Body of pancreas (tissue), 4 donors: ENCODE measurements around the gene SLC17A7. TPM values are rescaled to one million over a fixed set of nuclear protein-coding genes. Genes with fewer than 3 reads are reported as not detected.

Source experiments
- ATAC-seq: fragments of 150-250 bp; one replicate; pipeline ENCODE4 v1.9.1; 2016
- DNase-seq, 4 donors: peaks; one replicate each; pipeline ENCODE4 v3.0.0-alpha.2; 2019
- H3K27ac ChIP-seq, 4 donors: fragments of 200-600 bp; sonication (generic); 1 replicate in 3 of 4; 2 replicates in 1 of 4; pipeline versions ENCODE4 v1.5.1 to v1.6.1; 2016 to 2019; ENCODE audit warnings: mild to moderate bottlenecking in 1 of 4, mixed read lengths in 1 of 4, moderate library complexity in 1 of 4
- H3K27me3 ChIP-seq, 2 donors: fragments of 200-600 bp; sonication (generic); one replicate each; pipeline ENCODE4 v1.6.0; 2016; ENCODE audit warnings: mild to moderate bottlenecking in 1 of 2
- H3K36me3 ChIP-seq, 2 donors: fragments of 200-600 bp; sonication (generic); replicated peaks in 1 of 2; 2 replicates each; pipeline ENCODE4 v1.5.1; 2016; ENCODE audit warnings: low read depth in 2 of 2; ENCODE audit not compliant: insufficient read depth in 1 of 2
- H3K4me1 ChIP-seq: fragments of 200-600 bp; sonication (generic); one replicate; pipeline ENCODE4 v1.6.0; 2016
- H3K4me3 ChIP-seq, 2 donors: fragments of 200-600 bp; sonication (generic); 1 replicate in 1 of 2; 2 replicates in 1 of 2; pipeline ENCODE4 v1.5.1; 2016 to 2019
- H3K9me3 ChIP-seq, 3 donors: fragments of 200-600 bp; sonication (generic); 1 replicate in 2 of 3; 2 replicates in 1 of 3; pipeline ENCODE4 v1.5.1; 2016
- CTCF ChIP-seq, 7 experiments: fragments of 450-650 bp in 4 of 7; fragments of 200-600 bp in 3 of 7; sonication (generic) in 3 of 7; IDR thresholded peaks; one replicate each; pipeline ENCODE4 v1.5.1; 2016 to 2019; ENCODE audit warnings: antibody characterized with exemption in 7 of 7
- POLR2A ChIP-seq, 3 donors: fragments of 450-650 bp; IDR thresholded peaks; one replicate each; pipeline ENCODE4 v1.6.1; 2016; ENCODE audit warnings: antibody characterized with exemption in 3 of 3, mild to moderate bottlenecking in 2 of 3
- WGBS, 2 donors: methylation state at CpG; one replicate each; pipeline ENCODE4 v1.1.5; 2017; 5-methylcytosine and 5-hydroxymethylcytosine counted together
- intact Hi-C: fragments of 100-400 bp; cut with DNase I; formaldehyde crosslinking; loops from one replicate; pipeline ENCODE4 v1.15.1; 2023
- total RNA-seq, 2 donors: library from RNA; depleted of rRNA; stranded (reverse); fragments of >200 nt; gene quantifications; one replicate each; pipeline ENCODE4 v1.1.0, GENCODE V29; 2016

SLC17A7 gene
- total RNA-seq, 2 donors from 2014 or later, result 0.26 TPM; not detected in 1

- peaks cover 18% of the 10 kb centered on the region for H3K4me1 ChIP-seq
- WGBS, 2 donors, result 10 to 14% methylated on average over 33 to 59 of the region's 63 CpGs
- no peak overlapping the region for H3K4me3 ChIP-seq
- ATAC-seq, result no peak
- H3K27ac ChIP-seq, result no peak overlapping the region
- intact Hi-C loops, result loop anchor here (10.0 kb wide), 1 partner anchor 208 kb away; no protein-coding TSS in a partner anchor
- H3K9me3 ChIP-seq, result no peaks in the 10 kb centered on the region
- no peak for DNase-seq
- peaks cover 5 to 70% of the 10 kb centered on the region in 2 donors for H3K27me3 ChIP-seq
- no peaks in the 10 kb centered on the region for H3K36me3 ChIP-seq
- no peak for TF ChIP-seq CTCF (IDR thresholded peaks at IDR 0.05)
Observed at GRCh38 chr19:49432141-49433073, 8.9 kb downstream of the SLC17A7 start.

DNA sequence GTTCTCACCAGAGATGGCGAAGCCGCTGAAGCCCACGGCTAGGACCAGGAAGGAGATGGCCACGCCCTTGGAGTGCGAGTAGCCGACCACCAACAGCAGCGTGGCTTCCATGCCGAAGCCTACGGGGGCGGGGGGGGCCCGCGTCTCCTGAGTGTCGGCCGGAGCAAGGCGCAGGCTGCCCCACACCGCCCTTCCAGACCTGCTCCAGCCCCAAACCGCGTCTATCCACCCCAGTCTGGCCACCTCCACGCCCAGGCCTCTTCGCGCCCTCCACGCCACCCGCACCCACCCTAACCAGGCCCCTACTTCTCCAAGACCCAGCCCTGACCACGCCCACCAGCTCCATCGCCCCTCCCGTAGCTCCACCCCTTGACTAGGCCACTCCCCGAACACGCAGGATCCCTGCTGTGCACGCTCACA is 10.0 kb downstream of the SLC17A7 start:
- Histone ChIP-seq H3K4me3 (no peak overlapping the region), H3K27me3 (peaks cover 5 to 74% of the 10 kb centered on the region in 2 donors), H3K36me3 (no peaks in the 10 kb centered on the region), H3K9me3 (no peaks in the 10 kb centered on the region), H3K4me1 (peaks cover 18% of the 10 kb centered on the region), H3K27ac (no peak overlapping the region)
- DNase-seq (no peak), ATAC-seq (no peak)
- 34 to 37% methylated on average over 14 to 29 of the region's 29 CpGs for WGBS, 2 donors
- TF ChIP-seq CTCF (IDR thresholded peaks at IDR 0.05) (no peak), POLR2A (IDR thresholded peaks at IDR 0.05) (no peak)
- intact Hi-C loops, result loop anchor here (10.0 kb wide), 1 partner anchor 207 kb away; no protein-coding TSS in a partner anchor

- Histone ChIP-seq H3K27ac (no peak overlapping the region), H3K36me3 (no peaks in the 10 kb centered on the region), H3K27me3 (peaks cover 5 to 75% of the 10 kb centered on the region in 2 donors), H3K9me3 (no peaks in the 10 kb centered on the region), H3K4me1 (peaks cover 18% of the 10 kb centered on the region), H3K4me3 (no peak overlapping the region)
- intact Hi-C loops, result loop anchor here (10.0 kb wide), 1 partner anchor 206 kb away; no protein-coding TSS in a partner anchor
- peak in 1 of 7 experiments; percentile 4 for TF ChIP-seq CTCF (IDR thresholded peaks at IDR 0.05)
- no peak for TF ChIP-seq POLR2A (IDR thresholded peaks at IDR 0.05)
- ATAC-seq (no peak), DNase-seq (no peak)
- WGBS, 2 donors, result 61 to 63% methylated on average over 10 to 26 of the region's 28 CpGs
Observed at GRCh38 chr19:49430678-49431329, 10.5 kb downstream of the SLC17A7 start.

- no peak overlapping the region for H3K4me3 ChIP-seq
- TF ChIP-seq CTCF (IDR thresholded peaks at IDR 0.05) (no peak), POLR2A (IDR thresholded peaks at IDR 0.05) (no peak)
- H3K4me1 ChIP-seq, result peaks cover 18% of the 10 kb centered on the region
- no peaks in the 10 kb centered on the region for H3K36me3 ChIP-seq
- H3K27ac ChIP-seq, result no peak overlapping the region
- 73 to 74% methylated on average over 3 to 9 of the region's 9 CpGs for WGBS, 2 donors
- no peak for ATAC-seq
- intact Hi-C loops, result loop anchor here (10.0 kb wide), 1 partner anchor 205 kb away; no protein-coding TSS in a partner anchor
- H3K9me3 ChIP-seq, result no peaks in the 10 kb centered on the region
- H3K27me3 ChIP-seq, result peaks cover 5 to 80% of the 10 kb centered on the region in 2 donors
- no peak for DNase-seq
Observed at GRCh38 chr19:49430172-49430677, 11.1 kb downstream of the SLC17A7 start.
